Measurements from ENCODE around the gene NUDT17. TPM values are rescaled to one million over a fixed set of nuclear protein-coding genes. Genes with fewer than 3 reads are reported as not detected.

The NUDT17 gene
- total RNA-seq, 1 donor from 2014 or later = 0.53 TPM

DNA sequence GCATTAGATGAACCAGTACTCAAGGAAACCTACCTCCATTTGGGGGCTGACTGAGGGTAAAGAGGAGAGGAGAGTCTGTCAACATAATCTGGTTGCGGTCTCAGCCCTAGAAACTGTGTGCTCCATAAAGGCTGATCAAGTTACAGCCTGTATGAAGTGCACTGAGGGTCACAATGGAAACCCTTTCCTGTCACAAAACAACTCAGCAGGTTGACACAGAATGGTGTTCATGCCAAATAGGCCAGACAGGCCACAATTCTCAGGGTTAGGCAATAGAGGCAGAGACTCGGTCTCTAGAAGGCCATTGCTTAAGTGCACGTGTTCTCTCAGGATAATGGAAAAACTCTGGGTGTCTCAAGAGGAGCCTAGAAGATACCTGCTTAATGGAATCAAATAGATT is 44.3 kb downstream of the NUDT17 start:
- Histone ChIP-seq H3K4me3 (ENCODE audit: low read depth, low read length) (no peak overlapping the region), H3K27me3 (ENCODE audit: control insufficient read depth, insufficient read depth, low read length) (no peaks in the 10 kb centered on the region), H3K36me3 (ENCODE audit: control insufficient read depth, insufficient read depth, low read length) (no peaks in the 10 kb centered on the region)
- DNase-seq (ENCODE audit: low read depth) = peak; percentile 58
- FAIRE-seq = no peak
- TF ChIP-seq, protein P1, sequence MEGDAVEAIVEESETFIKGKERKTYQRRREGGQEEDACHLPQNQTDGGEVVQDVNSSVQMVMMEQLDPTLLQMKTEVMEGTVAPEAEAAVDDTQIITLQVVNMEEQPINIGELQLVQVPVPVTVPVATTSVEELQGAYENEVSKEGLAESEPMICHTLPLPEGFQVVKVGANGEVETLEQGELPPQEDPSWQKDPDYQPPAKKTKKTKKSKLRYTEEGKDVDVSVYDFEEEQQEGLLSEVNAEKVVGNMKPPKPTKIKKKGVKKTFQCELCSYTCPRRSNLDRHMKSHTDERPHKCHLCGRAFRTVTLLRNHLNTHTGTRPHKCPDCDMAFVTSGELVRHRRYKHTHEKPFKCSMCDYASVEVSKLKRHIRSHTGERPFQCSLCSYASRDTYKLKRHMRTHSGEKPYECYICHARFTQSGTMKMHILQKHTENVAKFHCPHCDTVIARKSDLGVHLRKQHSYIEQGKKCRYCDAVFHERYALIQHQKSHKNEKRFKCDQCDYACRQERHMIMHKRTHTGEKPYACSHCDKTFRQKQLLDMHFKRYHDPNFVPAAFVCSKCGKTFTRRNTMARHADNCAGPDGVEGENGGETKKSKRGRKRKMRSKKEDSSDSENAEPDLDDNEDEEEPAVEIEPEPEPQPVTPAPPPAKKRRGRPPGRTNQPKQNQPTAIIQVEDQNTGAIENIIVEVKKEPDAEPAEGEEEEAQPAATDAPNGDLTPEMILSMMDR (IDR thresholded peaks at IDR 0.05; ENCODE audit: insufficient read depth, low read length, severe bottlenecking) = no peak

DNA sequence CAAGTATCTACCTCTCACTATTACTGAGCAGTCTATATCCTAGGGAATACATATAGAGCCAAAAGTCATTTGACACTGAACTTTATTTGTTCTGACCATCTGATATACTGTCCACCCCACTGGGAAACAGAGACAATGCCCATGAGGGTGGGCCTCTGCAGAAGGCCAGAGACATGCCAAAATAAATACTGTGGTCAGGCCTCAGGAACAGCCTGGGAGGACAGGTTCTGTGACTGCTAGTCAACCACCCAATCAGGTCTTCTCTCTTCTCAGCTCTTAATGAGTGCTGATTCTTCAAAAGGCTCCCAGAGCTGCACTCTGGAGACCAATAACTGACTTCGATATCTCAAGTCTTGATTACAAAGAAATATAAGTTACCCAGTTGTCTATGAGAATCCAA is 45.7 kb downstream of the NUDT17 start:
- DNase-seq (ENCODE audit: low read depth) = peak; percentile 73
- TF ChIP-seq, protein P1 (IDR thresholded peaks at IDR 0.05; ENCODE audit: insufficient read depth, low read length, severe bottlenecking) = no peak
- Histone ChIP-seq H3K36me3 (ENCODE audit: control insufficient read depth, insufficient read depth, low read length) (no peaks in the 10 kb centered on the region), H3K27me3 (ENCODE audit: control insufficient read depth, insufficient read depth, low read length) (no peaks in the 10 kb centered on the region), H3K4me3 (ENCODE audit: low read depth, low read length) (no peak overlapping the region)
- no peak for FAIRE-seq

- H3K4me3 ChIP-seq (ENCODE audit: low read depth, low read length) = no peak overlapping the region
- TF ChIP-seq, protein P1 (IDR thresholded peaks at IDR 0.05; ENCODE audit: insufficient read depth, low read length, severe bottlenecking) = peak; percentile 91
- no peak for FAIRE-seq
Measured at GRCh38 chr1:145891587-145892485, 46.4 kb downstream of the NUDT17 start.

DNA sequence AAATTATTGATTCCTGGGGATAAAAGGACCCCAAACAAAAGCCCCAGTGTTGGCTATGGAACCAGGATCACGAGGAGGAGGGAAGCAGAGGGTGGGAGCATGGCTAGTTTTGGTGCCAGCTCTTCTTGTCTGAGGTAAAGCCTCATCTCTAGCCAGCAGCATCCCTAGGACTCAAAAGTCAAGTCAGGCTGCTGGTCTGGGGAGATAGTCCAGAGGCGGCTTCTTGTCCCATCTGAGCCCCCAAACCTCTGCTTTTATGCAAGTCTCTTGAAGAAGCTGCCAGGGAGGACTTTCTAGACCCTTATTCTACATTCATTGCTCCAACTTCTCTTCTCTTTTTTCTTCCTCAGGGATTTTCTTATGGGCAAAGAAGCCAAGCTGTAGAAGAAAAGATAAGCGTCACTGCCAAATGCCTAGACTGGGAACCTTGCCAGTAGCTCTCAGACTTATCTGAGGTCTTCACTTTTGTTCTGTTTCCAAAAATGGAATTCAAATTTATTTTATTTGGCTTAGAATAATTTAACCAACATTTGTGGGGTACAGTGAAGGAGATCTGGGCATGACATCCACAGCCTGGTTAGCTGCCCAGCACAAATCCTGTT is 47.2 kb downstream of the NUDT17 start:
- H3K36me3 ChIP-seq (ENCODE audit: control insufficient read depth, insufficient read depth, low read length) = no peaks in the 10 kb centered on the region
- TF ChIP-seq, protein P1 (IDR thresholded peaks at IDR 0.05; ENCODE audit: insufficient read depth, low read length, severe bottlenecking) = no peak
- DNase-seq (ENCODE audit: low read depth) (no peak), FAIRE-seq (no peak)
- no peaks in the 10 kb centered on the region for H3K27me3 ChIP-seq (ENCODE audit: control insufficient read depth, insufficient read depth, low read length)
- H3K4me3 ChIP-seq (ENCODE audit: low read depth, low read length) = no peak overlapping the region

More at GRCh38 chr1:145891587-145892485, 46.4 kb downstream of the NUDT17 start:
- Histone ChIP-seq H3K27me3 (ENCODE audit: control insufficient read depth, insufficient read depth, low read length) (no peaks in the 10 kb centered on the region), H3K36me3 (ENCODE audit: control insufficient read depth, insufficient read depth, low read length) (no peaks in the 10 kb centered on the region)
- peak; percentile 99 for DNase-seq (ENCODE audit: low read depth)

GRCh38 chr1:145893306-145894055 is 48.1 kb downstream of the NUDT17 start:
- DNase-seq (ENCODE audit: low read depth) = no peak
- TF ChIP-seq, protein P1 (IDR thresholded peaks at IDR 0.05; ENCODE audit: insufficient read depth, low read length, severe bottlenecking) = no peak
- Histone ChIP-seq H3K27me3 (ENCODE audit: control insufficient read depth, insufficient read depth, low read length) (no peaks in the 10 kb centered on the region), H3K36me3 (ENCODE audit: control insufficient read depth, insufficient read depth, low read length) (no peaks in the 10 kb centered on the region), H3K4me3 (ENCODE audit: low read depth, low read length) (no peak overlapping the region)
- no peak for FAIRE-seq

Data from bronchial epithelial cell (primary cell).